Left ventricle myocardium superior (tissue), 1 donor: ENCODE measurements around the gene KHDRBS2. TPM values are rescaled to one million over a fixed set of nuclear protein-coding genes. Genes with fewer than 3 reads are reported as not detected.

ENCODE experiments used
- ATAC-seq: fragments of 200-7000 bp; cut with Tn5 transposase; one replicate; pipeline ENCODE4 v1.9.1; 2020; ENCODE audit warnings: mild to moderate bottlenecking, moderate library complexity
- DNase-seq: peaks from one replicate; pipeline ENCODE4 v3.0.0-alpha.2; 2020
- intact Hi-C: fragments of 100-400 bp; cut with micrococcal nuclease; formaldehyde crosslinking; loops from one replicate; pipeline ENCODE4 v1.11.0; 2022
- long read RNA-seq: library from polyadenylated mRNA; unstranded; transcript quantifications from one replicate; pipeline ENCODE4 v2.0.0, GENCODE V29; 2021
- total RNA-seq: library from RNA; stranded (reverse); fragmentation: NEBNext Ultra II Directional; extraction: Animal tissue kit (Norgen Biotek cat#: 25700); gene quantifications from one replicate; pipeline ENCODE4 v1.2.1, GENCODE V29; 2021
- donor health status: DM: no; HTN: yes; CAD: no; lungs with severe emphysema.

Gene KHDRBS2
- not detected for total RNA-seq
- long read RNA-seq, result 0 reads

- ATAC-seq, result peak; percentile 94
- peak; percentile 85 for DNase-seq
- intact Hi-C loops, result no loop called here
Observed at GRCh38 chr6:62285612-62286469, at the start of gene KHDRBS2. TSS of gene KHDRBS2 (minus strand) at chr6:62286225.

DNA sequence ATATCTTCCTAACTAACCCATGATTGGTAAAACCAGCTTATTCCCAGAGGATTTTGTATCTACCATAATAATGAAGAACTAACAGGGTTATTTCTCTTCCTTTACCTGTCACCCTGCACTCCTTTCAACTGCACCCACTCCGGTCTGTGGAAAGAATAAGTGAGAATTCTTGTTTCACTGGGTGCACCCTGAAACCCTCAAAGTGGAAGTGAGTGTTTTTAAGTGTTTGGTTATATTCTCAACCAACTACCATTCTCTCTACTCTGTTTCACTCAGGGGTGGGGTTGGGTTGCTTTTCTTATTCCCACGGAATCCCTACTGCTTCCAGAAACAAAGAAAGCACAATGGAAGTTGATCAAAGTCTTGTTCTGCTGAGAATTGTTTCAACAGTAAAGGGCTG lies 42.6 kb upstream of the KHDRBS2 start:
- DNase-seq (no peak), ATAC-seq (no peak)
- intact Hi-C loops, result no loop called here

GRCh38 chr6:62324834-62325233 lies 38.8 kb upstream of the KHDRBS2 start:
- ATAC-seq (no peak), DNase-seq (no peak)
- intact Hi-C loops, result no loop called here

DNA sequence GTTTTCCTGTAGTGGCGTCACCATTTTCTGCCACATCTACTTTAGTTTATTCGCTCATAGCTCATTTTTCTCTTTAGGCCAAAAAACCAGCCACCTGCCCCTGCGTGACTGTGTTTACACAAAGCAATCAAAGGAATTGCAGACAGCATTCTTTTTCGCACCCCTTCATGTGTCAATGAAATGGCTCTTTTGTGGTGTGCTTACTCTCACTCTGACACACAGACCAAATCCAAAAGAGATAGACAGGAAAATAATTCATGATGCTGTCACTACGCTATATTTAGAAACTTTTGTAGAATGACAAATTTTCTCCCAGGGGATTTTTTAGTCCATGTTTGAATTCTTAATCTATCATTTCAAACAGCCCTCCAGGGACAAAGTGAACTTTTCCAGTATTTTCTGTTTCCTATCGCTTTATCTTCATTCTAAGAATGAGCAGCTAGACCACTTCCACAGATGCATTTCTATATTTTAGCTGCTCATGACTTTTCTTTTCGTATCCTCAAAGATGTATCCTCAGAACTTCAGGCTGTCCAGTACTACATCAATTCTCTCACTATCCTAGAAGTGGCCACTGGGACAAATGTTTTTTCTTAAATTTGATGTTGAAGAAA lies 37.9 kb upstream of the KHDRBS2 start:
- intact Hi-C loops, result no loop called here
- ATAC-seq (no peak), DNase-seq (no peak)

GRCh38 chr6:62298745-62299392 lies 12.8 kb upstream of the KHDRBS2 start:
- DNase-seq, result no peak
- intact Hi-C loops, result no loop called here
- no peak for ATAC-seq

DNA sequence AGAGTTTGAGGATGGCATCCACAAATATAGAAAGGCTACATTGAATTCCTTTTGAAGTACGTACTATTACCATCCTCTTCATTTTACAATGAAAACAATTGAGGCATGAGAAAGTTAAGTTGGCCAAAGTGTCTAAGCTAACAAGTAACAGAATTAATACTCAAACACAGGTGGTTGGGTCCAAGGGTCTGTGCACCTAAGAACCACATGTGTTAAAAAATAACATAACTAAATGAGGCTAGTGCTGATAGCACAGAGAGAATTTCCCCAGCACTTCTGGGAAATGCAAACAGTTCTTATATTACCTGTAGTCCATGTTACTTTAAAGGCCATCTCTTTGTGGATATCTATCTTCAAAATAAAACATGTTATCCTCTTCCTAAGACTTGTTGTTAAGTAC lies 10.5 kb upstream of the KHDRBS2 start:
- intact Hi-C loops, result no loop called here
- no peak for ATAC-seq
- DNase-seq, result no peak

DNA sequence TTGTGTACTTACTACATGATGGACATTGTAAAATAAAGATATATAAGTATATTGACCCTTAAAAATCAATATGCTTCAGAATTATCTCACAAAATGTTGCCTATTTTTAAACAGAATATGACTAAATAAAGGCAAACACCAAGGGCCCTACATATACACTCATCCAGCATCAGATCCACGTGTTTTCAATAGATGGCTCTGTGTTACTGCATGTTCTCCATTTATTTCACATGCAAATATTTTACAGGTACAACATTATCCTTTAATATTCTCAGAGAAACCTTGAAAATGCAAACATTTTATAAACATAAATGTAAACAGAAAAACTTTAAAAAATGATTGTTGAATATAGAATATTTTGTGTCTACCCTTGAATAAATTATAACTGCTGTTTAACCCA lies 2.9 kb upstream of the KHDRBS2 start:
- ATAC-seq, result no peak
- no peak for DNase-seq
- intact Hi-C loops, result no loop called here

DNA sequence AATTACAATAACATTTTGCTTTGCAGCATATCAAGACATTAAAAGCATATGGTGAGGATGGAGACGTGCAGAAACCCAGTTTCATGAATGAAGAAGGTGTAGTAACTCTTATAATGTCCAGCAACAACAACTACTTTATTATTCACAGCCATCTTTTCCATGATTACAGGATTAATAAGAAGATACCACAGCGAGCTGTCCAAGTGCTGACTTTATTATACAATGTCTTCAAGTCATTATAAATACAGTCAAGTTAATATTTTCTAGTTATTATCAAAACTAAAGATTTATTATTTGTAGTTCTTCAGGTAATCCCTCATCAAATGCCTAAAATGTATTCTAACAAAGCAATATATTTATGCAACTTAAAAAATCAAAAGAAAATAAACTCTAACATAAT lies 2.5 kb upstream of the KHDRBS2 start:
- intact Hi-C loops, result no loop called here
- DNase-seq (no peak), ATAC-seq (no peak)

- no peak for DNase-seq
- intact Hi-C loops, result no loop called here
- no peak for ATAC-seq
Observed at GRCh38 chr6:62286470-62286843, 432 bp upstream of the KHDRBS2 start.

- no peak for ATAC-seq
- DNase-seq, result no peak
- intact Hi-C loops, result no loop called here
Observed at GRCh38 chr6:62284725-62285124, 1.3 kb downstream of the KHDRBS2 start.

DNA sequence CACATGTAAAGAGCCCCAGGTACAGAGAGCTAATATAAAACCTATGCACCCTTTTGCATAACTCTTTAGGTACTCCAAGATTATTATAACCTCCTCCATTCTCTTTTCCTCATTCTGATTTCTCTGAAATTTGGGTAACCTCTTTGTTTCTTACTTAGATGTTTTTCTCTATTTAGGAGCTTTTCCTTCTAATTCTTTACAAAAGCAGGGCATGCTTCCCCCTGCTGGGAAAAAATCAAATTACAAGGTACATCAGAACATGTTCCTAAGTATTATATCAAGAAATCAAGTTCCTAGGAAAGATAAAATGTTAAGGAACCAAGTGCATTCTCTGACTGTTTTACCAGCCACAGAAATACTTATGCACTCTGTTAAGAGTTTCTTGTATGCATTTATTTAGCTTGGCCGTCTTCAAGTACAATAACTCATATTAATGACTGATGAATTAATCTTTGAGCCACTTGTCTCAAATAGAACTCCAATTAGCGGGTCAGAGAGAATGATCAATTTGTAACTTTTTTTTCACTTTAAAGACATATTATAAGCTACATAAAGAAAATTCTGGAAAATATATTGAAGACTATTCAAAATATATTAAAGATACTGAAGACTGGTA lies 2.1 kb downstream of the KHDRBS2 start:
- intact Hi-C loops, result no loop called here
- no peak for ATAC-seq
- DNase-seq, result no peak

- intact Hi-C loops, result no loop called here
- DNase-seq (no peak), ATAC-seq (no peak)
Observed at GRCh38 chr6:62283365-62283764, 2.7 kb downstream of the KHDRBS2 start.

DNA sequence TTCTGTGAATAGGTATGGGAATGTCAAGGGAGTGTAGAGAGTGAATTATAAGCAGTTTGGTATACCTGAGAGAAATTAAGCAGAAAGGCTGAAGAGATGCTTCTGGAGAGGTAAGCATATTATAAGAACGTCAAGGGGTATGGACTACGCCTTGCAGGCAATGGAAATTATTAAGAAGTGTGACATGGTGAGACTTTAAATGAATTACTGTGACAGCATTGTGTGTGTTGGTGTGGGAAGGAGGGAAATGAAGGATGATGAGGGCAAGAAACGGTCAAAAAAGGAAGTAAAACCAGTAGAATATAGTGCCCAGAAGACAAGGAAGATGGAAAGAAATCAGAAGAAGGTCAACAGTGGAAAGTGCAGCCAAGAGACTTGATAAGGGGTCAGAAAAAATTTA lies 5.9 kb downstream of the KHDRBS2 start:
- intact Hi-C loops, result no loop called here
- ATAC-seq, result no peak
- no peak for DNase-seq

DNA sequence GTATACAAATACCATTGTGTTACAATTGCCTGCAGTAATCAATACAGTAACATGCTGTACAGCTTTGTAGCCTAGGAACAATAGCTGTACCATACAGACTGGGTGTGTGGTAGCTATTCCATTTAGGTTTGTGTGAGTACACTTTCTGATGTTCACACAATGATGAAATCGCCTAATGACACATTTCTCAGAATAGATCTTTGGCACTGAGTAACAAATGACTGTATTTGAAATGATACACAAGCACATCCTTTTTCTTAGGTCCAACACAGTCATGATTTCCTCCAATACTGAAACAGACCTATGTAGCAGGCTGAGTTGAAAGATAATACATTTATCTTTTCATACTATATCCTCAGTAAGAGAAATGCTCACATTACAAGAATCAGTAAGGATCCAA lies 13.9 kb downstream of the KHDRBS2 start:
- intact Hi-C loops, result no loop called here
- ATAC-seq (no peak), DNase-seq (no peak)

- intact Hi-C loops, result no loop called here
- ATAC-seq (no peak), DNase-seq (no peak)
Observed at GRCh38 chr6:62265906-62266525, 20.0 kb downstream of the KHDRBS2 start.

DNA sequence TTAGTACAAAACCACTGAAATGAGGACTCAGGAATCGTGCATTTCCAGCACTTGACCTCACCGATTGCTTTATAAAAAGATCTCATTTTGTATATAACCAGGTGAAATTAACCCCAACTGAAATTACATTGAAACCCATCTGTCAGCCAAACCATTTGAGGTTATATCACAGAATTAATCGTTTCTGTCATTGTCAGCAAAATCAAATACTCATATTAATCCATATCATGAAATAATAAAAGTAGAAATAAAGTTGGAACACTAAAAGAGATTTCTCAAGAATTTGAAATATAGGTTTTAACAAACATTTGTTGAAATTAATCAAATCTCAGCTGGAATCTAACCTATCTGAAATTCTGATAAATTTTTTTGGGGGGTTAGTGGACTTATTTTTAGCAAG lies 23.7 kb downstream of the KHDRBS2 start:
- DNase-seq (no peak), ATAC-seq (no peak)
- intact Hi-C loops, result no loop called here

DNA sequence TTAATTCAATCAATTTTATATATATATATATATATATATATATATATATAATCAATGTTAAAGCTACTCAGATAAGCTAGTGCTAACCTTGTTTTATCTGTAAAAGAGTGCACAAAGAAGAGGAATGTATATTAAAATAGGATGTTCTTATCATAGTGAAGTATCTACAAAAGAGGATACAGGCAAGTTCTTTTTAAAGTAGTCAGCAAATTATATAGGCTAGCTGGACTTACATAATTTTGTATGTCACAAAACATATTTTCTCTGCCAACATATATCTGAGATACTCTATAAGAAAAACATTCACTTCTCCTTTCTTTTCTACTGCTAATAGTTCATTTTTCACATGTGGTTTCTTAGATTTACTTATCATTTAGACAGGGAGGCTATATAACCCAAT lies 39.9 kb downstream of the KHDRBS2 start:
- ATAC-seq (no peak), DNase-seq (no peak)
- intact Hi-C loops, result no loop called here

- intact Hi-C loops, result no loop called here
- no peak for ATAC-seq
Observed at GRCh38 chr6:62236784-62237183, 49.2 kb downstream of the KHDRBS2 start.

GRCh38 chr6:62229231-62229630 lies 56.8 kb downstream of the KHDRBS2 start:
- ATAC-seq (no peak), DNase-seq (no peak)
- intact Hi-C loops, result no loop called here

More at GRCh38 chr6:62236784-62237183, 49.2 kb downstream of the KHDRBS2 start:
- DNase-seq, result no peak

DNA sequence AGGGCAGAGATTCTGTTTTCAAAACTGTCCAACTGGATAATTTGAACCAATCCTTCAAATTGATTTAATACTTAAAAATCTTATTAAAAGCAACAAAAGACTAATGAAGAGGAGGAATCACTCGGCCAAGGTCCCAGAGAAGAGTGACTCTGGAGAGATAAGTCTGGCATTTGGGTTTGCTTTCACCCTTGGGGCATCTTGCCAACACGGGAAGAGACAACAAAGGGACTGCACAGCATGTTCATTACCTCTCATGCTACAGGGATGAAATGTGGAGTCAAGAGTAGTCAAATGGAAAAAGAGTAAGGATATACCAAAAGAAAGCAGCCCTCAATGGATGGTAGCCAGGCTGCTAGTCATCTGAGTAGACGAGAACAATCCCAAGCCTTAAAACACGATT lies 68.2 kb downstream of the KHDRBS2 start:
- DNase-seq (no peak), ATAC-seq (no peak)
- intact Hi-C loops, result no loop called here
